ENCODE results near the gene NUP93.

DNA sequence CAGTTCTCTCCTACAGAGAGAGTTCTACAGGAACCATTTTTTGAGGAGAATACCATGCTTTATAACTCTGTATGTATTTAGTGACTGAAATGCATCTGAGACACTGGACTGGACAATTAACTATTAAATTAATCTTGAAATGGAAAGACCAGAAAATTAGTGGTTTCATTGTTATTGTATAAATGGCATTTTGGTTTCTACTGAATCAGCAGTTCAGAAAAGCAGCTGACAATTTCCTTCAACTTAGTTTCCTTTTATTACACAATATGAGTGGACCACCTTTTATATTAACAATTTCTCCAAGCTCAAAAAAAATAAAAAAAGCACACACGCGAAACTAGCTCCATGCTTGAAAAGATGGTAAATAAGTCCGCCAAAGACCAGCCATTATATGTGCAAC lies 69.0 kb downstream of the NUP93 start:
- TF ChIP-seq POLR2A (IDR thresholded peaks at IDR 0.05) (no peak), POLR2AphosphoS5 (IDR thresholded peaks at IDR 0.05) (no peak)
- TF ChIP-seq, protein P1, sequence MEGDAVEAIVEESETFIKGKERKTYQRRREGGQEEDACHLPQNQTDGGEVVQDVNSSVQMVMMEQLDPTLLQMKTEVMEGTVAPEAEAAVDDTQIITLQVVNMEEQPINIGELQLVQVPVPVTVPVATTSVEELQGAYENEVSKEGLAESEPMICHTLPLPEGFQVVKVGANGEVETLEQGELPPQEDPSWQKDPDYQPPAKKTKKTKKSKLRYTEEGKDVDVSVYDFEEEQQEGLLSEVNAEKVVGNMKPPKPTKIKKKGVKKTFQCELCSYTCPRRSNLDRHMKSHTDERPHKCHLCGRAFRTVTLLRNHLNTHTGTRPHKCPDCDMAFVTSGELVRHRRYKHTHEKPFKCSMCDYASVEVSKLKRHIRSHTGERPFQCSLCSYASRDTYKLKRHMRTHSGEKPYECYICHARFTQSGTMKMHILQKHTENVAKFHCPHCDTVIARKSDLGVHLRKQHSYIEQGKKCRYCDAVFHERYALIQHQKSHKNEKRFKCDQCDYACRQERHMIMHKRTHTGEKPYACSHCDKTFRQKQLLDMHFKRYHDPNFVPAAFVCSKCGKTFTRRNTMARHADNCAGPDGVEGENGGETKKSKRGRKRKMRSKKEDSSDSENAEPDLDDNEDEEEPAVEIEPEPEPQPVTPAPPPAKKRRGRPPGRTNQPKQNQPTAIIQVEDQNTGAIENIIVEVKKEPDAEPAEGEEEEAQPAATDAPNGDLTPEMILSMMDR (IDR thresholded peaks at IDR 0.05), result no peak
